ENCODE data around the gene MMP24. TPM values are rescaled to one million over a fixed set of nuclear protein-coding genes. Genes with fewer than 3 reads are reported as not detected.

MMP24 gene
- total RNA-seq, 2 donors from 2014 or later: 0.15 to 0.50 TPM

DNA sequence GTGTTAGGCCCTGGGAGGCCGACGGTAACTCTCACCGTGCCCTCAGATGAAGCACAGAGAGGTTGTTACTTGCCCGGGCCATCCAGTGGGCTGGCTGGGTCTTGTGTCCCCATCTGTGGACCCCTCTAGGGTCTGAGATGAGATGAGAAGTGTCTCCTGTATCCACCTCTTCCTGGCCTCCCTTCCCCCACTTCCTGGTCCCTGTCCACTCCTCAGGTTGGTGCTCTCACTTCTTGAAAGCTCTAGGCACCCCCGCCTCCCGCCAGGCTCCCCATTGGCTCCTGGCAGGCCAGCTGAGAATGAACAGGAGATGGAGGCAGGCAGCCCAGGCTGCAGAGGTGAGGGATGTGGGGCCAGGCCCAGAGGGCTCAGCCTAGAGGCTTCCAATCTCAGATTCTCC lies 49.9 kb downstream of the MMP24 start:
- peak overlapping the region; percentile 98 for H3K27ac ChIP-seq
- no peaks in the 10 kb centered on the region for H3K27me3 ChIP-seq
- peaks cover 5% of the 10 kb centered on the region for H3K4me1 ChIP-seq
- H3K4me3 ChIP-seq: no peak overlapping the region
- H3K9ac ChIP-seq (ENCODE audit: low read depth in 2 of 2, low read length in 2 of 2): peak overlapping the region in 1 of 2 donors; percentile 96
- H3K36me3 ChIP-seq: peaks cover 14% of the 10 kb centered on the region
- intact Hi-C loops (cut with DNase I): no loop called here
- DNase-seq: no peak
- H3K9me3 ChIP-seq: no peaks in the 10 kb centered on the region
- TF ChIP-seq, protein P1, sequence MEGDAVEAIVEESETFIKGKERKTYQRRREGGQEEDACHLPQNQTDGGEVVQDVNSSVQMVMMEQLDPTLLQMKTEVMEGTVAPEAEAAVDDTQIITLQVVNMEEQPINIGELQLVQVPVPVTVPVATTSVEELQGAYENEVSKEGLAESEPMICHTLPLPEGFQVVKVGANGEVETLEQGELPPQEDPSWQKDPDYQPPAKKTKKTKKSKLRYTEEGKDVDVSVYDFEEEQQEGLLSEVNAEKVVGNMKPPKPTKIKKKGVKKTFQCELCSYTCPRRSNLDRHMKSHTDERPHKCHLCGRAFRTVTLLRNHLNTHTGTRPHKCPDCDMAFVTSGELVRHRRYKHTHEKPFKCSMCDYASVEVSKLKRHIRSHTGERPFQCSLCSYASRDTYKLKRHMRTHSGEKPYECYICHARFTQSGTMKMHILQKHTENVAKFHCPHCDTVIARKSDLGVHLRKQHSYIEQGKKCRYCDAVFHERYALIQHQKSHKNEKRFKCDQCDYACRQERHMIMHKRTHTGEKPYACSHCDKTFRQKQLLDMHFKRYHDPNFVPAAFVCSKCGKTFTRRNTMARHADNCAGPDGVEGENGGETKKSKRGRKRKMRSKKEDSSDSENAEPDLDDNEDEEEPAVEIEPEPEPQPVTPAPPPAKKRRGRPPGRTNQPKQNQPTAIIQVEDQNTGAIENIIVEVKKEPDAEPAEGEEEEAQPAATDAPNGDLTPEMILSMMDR (IDR thresholded peaks at IDR 0.05): no peak

DNA sequence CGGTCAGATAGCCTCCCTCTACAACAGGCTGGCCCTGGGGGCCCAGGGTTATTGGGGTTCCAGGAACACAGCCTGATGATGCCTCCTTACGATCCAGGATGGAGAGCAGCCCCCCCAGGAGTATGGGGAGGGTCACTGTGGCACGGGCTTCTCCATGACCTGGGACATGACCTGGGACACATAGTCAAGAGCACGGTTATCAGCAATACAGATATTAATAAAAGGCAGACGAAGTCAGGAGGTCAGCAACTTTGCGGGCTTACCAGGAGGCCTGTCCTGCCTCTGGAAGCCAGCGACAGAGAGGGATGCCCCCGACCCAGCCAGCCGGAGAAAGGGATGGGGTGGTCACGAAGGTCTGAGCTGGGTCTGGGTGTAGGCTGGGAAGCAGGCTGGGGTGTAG lies 50.6 kb downstream of the MMP24 start:
- Histone ChIP-seq H3K9me3 (no peaks in the 10 kb centered on the region), H3K4me1 (peaks cover 5% of the 10 kb centered on the region), H3K27me3 (no peaks in the 10 kb centered on the region), H3K9ac (ENCODE audit: low read depth in 2 of 2, low read length in 2 of 2) (peak overlapping the region; percentile 90 to 96), H3K36me3 (peaks cover 14% of the 10 kb centered on the region), H3K27ac (peak overlapping the region; percentile 98), H3K4me3 (peak overlapping the region; percentile 89)
- TF ChIP-seq, protein P1 (IDR thresholded peaks at IDR 0.05): no peak
- intact Hi-C loops (cut with DNase I): no loop called here
- no peak for DNase-seq

DNA sequence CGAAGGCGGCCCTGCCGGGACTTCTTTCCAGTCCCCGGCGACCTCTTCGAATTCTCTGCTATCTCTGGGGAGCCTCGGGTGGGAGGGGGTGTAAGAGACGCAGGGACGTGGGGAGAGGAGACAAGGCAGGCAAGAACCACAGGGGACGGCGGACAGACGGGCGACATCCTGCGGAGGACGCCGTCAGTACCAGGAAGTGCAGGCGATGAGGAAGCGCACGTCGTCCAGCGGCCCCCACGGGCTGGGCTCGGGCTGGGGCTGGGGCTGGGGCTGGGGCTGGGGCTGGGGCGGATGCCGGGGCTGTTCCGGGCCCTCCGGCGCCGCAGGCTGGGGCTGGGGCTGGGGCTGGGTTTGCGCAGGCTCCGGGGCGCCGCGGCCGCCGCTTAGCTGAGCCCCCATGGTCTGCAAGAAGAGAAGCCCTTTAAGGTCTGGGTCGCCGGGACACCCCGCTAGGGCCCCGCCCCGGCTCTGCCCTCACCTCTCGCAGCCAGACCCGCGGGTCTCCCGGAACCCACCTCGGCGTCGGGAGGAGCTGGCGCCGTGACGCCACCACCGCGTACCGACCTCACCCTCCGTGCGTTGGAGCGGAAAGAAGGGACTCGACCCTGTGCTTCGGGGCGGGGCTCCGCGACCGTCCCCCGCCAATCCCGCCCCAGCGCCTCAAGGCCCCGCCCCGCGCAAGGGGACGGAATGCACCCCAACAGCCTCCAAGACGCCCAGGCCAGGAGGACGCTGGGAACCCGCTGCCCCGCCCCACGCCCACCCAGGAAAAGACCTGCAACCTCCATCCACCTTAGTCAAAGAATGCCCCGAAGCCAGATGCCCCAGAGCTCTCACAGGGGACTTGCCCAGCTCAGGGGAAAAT lies 51.3 kb downstream of the MMP24 start, which contains the start of gene MMP24OS:
TSS of gene MMP24OS (minus strand) at position 592 of the 865 bp plus-strand sequence. CDS start at position 399, 193 bp downstream.
- Histone ChIP-seq H3K27ac (peak within 1 kb of the TSS; percentile 98), H3K4me3 (peak within 1 kb of the TSS; percentile 89), H3K36me3 (peaks cover 14% of the 10 kb centered on the region), H3K27me3 (no peaks in the 10 kb centered on the region), H3K9me3 (no peaks in the 10 kb centered on the region), H3K9ac (ENCODE audit: low read depth in 2 of 2, low read length in 2 of 2) (peak within 1 kb of the TSS; percentile 90 to 96), H3K4me1 (peaks cover 5% of the 10 kb centered on the region)
- TF ChIP-seq, protein P1 (IDR thresholded peaks at IDR 0.05): no peak
- peak; percentile 92 for DNase-seq
- intact Hi-C loops (cut with DNase I): no loop called here

DNA sequence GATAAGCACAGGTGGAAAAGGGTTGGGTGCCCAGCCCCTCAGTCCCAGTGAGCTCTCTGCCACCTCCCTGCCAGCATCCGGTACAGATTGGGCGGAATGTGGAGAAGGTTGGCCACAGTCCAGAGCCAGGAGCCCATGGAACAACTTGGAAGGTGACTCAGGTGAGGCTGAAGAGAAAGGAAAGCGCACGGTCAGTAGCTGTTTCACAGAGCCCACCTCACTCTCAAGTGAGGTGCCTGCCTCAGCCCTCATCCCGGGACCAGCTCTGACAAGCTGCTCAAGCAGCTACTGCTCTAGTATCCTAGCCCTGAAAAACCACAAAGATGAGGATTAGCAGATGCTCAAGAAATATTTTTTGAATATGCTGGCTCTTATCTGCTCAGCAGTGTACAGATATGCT lies 52.5 kb downstream of the MMP24 start:
- Histone ChIP-seq H3K4me3 (no peak overlapping the region), H3K9me3 (no peaks in the 10 kb centered on the region), H3K4me1 (peaks cover 15% of the 10 kb centered on the region), H3K36me3 (peaks cover 14% of the 10 kb centered on the region), H3K27me3 (no peaks in the 10 kb centered on the region), H3K9ac (ENCODE audit: low read depth in 2 of 2, low read length in 2 of 2) (no peak overlapping the region), H3K27ac (no peak overlapping the region)
- DNase-seq: no peak
- intact Hi-C loops (cut with DNase I): no loop called here
- TF ChIP-seq, protein P1 (IDR thresholded peaks at IDR 0.05): no peak

DNA sequence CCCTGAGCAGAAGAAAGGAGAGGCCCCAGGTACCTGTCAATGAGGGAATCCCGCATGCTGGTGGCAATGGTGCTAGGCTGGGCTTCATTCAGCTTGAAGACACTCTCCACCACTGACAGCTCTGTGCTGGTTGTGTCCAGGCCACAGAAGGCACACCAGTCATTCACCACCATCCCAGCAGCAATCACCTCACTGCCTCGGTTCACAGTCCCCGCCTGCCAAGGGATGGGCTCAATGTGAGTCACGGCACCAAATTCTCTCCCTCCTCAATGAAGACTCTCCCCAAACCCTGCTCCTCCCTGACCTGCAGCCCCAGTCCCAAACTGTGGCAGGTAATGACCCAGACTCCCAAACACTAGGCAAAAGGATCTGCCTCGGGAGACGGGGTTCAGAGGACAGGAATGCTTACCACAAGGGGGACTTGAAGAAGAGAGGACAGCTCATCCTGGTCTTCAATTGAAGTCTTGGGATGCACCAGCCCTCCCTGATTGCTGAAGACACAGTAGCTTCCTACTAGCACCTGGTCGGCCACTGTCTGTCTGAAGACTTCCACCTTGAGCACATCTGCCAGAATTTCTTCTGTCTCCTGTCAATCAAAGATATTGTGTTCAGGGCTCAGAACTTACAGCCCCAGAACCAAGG lies 53.2 kb downstream of the MMP24 start:
- H3K4me1 ChIP-seq: peaks cover 15% of the 10 kb centered on the region
- intact Hi-C loops (cut with DNase I): no loop called here
- peaks cover 14% of the 10 kb centered on the region for H3K36me3 ChIP-seq
- no peak overlapping the region for H3K9ac ChIP-seq (ENCODE audit: low read depth in 2 of 2, low read length in 2 of 2)
- no peak overlapping the region for H3K4me3 ChIP-seq
- TF ChIP-seq, protein P1 (IDR thresholded peaks at IDR 0.05): no peak
- no peaks in the 10 kb centered on the region for H3K9me3 ChIP-seq
- no peaks in the 10 kb centered on the region for H3K27me3 ChIP-seq
- no peak overlapping the region for H3K27ac ChIP-seq
- DNase-seq: no peak
